ENCODE measurements around the gene ZKSCAN1.
A peak's percentile ranks its signal among the peaks of the same experiment; 100 is the strongest.

Gene ZKSCAN1

GRCh38 chr7:100016215-100016901 is 962 bp downstream of the ZKSCAN1 start:
- DNase-seq (ENCODE audit: low read depth, low spot score), result no peak

GRCh38 chr7:100017300-100017699 is 1.9 kb downstream of the ZKSCAN1 start:
- no peak overlapping the region for H3K9ac ChIP-seq (ENCODE audit: insufficient read length, low read depth)

More at GRCh38 chr7:100016215-100016901, 962 bp downstream of the ZKSCAN1 start:
- Histone ChIP-seq H3K27me3 (ENCODE audit: insufficient read depth, insufficient read length) (no peaks in the 10 kb centered on the region), H3K4me3 (ENCODE audit: insufficient read length, low read depth) (peak overlapping the region; percentile 88), H3K36me3 (ENCODE audit: insufficient read depth, insufficient read length, low read length) (peaks cover 18% of the 10 kb centered on the region), H3K9ac (ENCODE audit: insufficient read length, low read depth) (peak overlapping the region; percentile 92), H3K4me1 (ENCODE audit: insufficient read depth, insufficient read length) (no peaks in the 10 kb centered on the region), H3K9me3 (ENCODE audit: insufficient read depth, low read length) (no peaks in the 10 kb centered on the region)
- TF ChIP-seq YY1 (IDR thresholded peaks at IDR 0.05; ENCODE audit: insufficient read depth, insufficient read length), result no peak
- no peak for TF ChIP-seq ZNF274 (IDR thresholded peaks at IDR 0.05; ENCODE audit: low read depth, low read length)
- TF ChIP-seq SUZ12 (IDR thresholded peaks at IDR 0.05; ENCODE audit: extremely low read depth, insufficient read depth, insufficient read length), result no peak

GRCh38 chr7:100017875-100018274 is 2.5 kb downstream of the ZKSCAN1 start:
- no peak for DNase-seq (ENCODE audit: low read depth, low spot score)
- Histone ChIP-seq H3K4me1 (ENCODE audit: insufficient read depth, insufficient read length) (no peaks in the 10 kb centered on the region), H3K36me3 (ENCODE audit: insufficient read depth, insufficient read length, low read length) (peaks cover 31% of the 10 kb centered on the region), H3K4me3 (ENCODE audit: insufficient read length, low read depth) (no peak overlapping the region), H3K9me3 (ENCODE audit: insufficient read depth, low read length) (no peaks in the 10 kb centered on the region), H3K27me3 (ENCODE audit: insufficient read depth, insufficient read length) (no peaks in the 10 kb centered on the region), H3K9ac (ENCODE audit: insufficient read length, low read depth) (no peak overlapping the region)
- no peak for TF ChIP-seq ZNF274 (IDR thresholded peaks at IDR 0.05; ENCODE audit: low read depth, low read length)

More at GRCh38 chr7:100017300-100017699, 1.9 kb downstream of the ZKSCAN1 start:
- peaks cover 25% of the 10 kb centered on the region for H3K36me3 ChIP-seq (ENCODE audit: insufficient read depth, insufficient read length, low read length)
- DNase-seq (ENCODE audit: low read depth, low spot score), result no peak
- no peaks in the 10 kb centered on the region for H3K27me3 ChIP-seq (ENCODE audit: insufficient read depth, insufficient read length)
- H3K9me3 ChIP-seq (ENCODE audit: insufficient read depth, low read length), result no peaks in the 10 kb centered on the region
- no peaks in the 10 kb centered on the region for H3K4me1 ChIP-seq (ENCODE audit: insufficient read depth, insufficient read length)
- TF ChIP-seq YY1 (IDR thresholded peaks at IDR 0.05; ENCODE audit: insufficient read depth, insufficient read length), result no peak
- TF ChIP-seq SUZ12 (IDR thresholded peaks at IDR 0.05; ENCODE audit: extremely low read depth, insufficient read depth, insufficient read length), result no peak
- no peak for TF ChIP-seq ZNF274 (IDR thresholded peaks at IDR 0.05; ENCODE audit: low read depth, low read length)
- H3K4me3 ChIP-seq (ENCODE audit: insufficient read length, low read depth), result no peak overlapping the region

GRCh38 chr7:100019908-100020307 is 4.5 kb downstream of the ZKSCAN1 start:
- no peak for TF ChIP-seq YY1 (IDR thresholded peaks at IDR 0.05; ENCODE audit: insufficient read depth, insufficient read length)
- no peak for TF ChIP-seq SUZ12 (IDR thresholded peaks at IDR 0.05; ENCODE audit: extremely low read depth, insufficient read depth, insufficient read length)
- TF ChIP-seq ZNF274 (IDR thresholded peaks at IDR 0.05; ENCODE audit: low read depth, low read length), result no peak
- no peak for DNase-seq (ENCODE audit: low read depth, low spot score)
- no peak overlapping the region for H3K4me3 ChIP-seq (ENCODE audit: insufficient read length, low read depth)
- H3K9me3 ChIP-seq (ENCODE audit: insufficient read depth, low read length), result no peaks in the 10 kb centered on the region
- H3K9ac ChIP-seq (ENCODE audit: insufficient read length, low read depth), result no peak overlapping the region
- no peaks in the 10 kb centered on the region for H3K27me3 ChIP-seq (ENCODE audit: insufficient read depth, insufficient read length)
- no peaks in the 10 kb centered on the region for H3K4me1 ChIP-seq (ENCODE audit: insufficient read depth, insufficient read length)
- peaks cover 50% of the 10 kb centered on the region for H3K36me3 ChIP-seq (ENCODE audit: insufficient read depth, insufficient read length, low read length)

GRCh38 chr7:100021297-100021696 is 5.9 kb downstream of the ZKSCAN1 start:
- DNase-seq (ENCODE audit: low read depth, low spot score), result no peak
- Histone ChIP-seq H3K4me3 (ENCODE audit: insufficient read length, low read depth) (no peak overlapping the region), H3K36me3 (ENCODE audit: insufficient read depth, insufficient read length, low read length) (peaks cover 61% of the 10 kb centered on the region), H3K9ac (ENCODE audit: insufficient read length, low read depth) (no peak overlapping the region), H3K9me3 (ENCODE audit: insufficient read depth, low read length) (no peaks in the 10 kb centered on the region), H3K27me3 (ENCODE audit: insufficient read depth, insufficient read length) (no peaks in the 10 kb centered on the region), H3K4me1 (ENCODE audit: insufficient read depth, insufficient read length) (no peaks in the 10 kb centered on the region)
- TF ChIP-seq ZNF274 (IDR thresholded peaks at IDR 0.05; ENCODE audit: low read depth, low read length) (no peak), SUZ12 (IDR thresholded peaks at IDR 0.05; ENCODE audit: extremely low read depth, insufficient read depth, insufficient read length) (no peak), YY1 (IDR thresholded peaks at IDR 0.05; ENCODE audit: insufficient read depth, insufficient read length) (no peak)

GRCh38 chr7:100022621-100023020 is 7.2 kb downstream of the ZKSCAN1 start:
- no peak for DNase-seq (ENCODE audit: low read depth, low spot score)
- no peaks in the 10 kb centered on the region for H3K4me1 ChIP-seq (ENCODE audit: insufficient read depth, insufficient read length)
- peaks cover 66% of the 10 kb centered on the region for H3K36me3 ChIP-seq (ENCODE audit: insufficient read depth, insufficient read length, low read length)
- H3K4me3 ChIP-seq (ENCODE audit: insufficient read length, low read depth), result no peak overlapping the region
- TF ChIP-seq SUZ12 (IDR thresholded peaks at IDR 0.05; ENCODE audit: extremely low read depth, insufficient read depth, insufficient read length), result no peak
- no peak for TF ChIP-seq YY1 (IDR thresholded peaks at IDR 0.05; ENCODE audit: insufficient read depth, insufficient read length)
- no peak for TF ChIP-seq ZNF274 (IDR thresholded peaks at IDR 0.05; ENCODE audit: low read depth, low read length)
- no peaks in the 10 kb centered on the region for H3K9me3 ChIP-seq (ENCODE audit: insufficient read depth, low read length)
- no peak overlapping the region for H3K9ac ChIP-seq (ENCODE audit: insufficient read length, low read depth)
- no peaks in the 10 kb centered on the region for H3K27me3 ChIP-seq (ENCODE audit: insufficient read depth, insufficient read length)

- Histone ChIP-seq H3K4me3 (ENCODE audit: insufficient read length, low read depth) (no peak overlapping the region), H3K36me3 (ENCODE audit: insufficient read depth, insufficient read length, low read length) (peaks cover 62% of the 10 kb centered on the region), H3K27me3 (ENCODE audit: insufficient read depth, insufficient read length) (no peaks in the 10 kb centered on the region), H3K9ac (ENCODE audit: insufficient read length, low read depth) (no peak overlapping the region), H3K4me1 (ENCODE audit: insufficient read depth, insufficient read length) (no peaks in the 10 kb centered on the region), H3K9me3 (ENCODE audit: insufficient read depth, low read length) (no peaks in the 10 kb centered on the region)
- DNase-seq (ENCODE audit: low read depth, low spot score), result no peak
- TF ChIP-seq YY1 (IDR thresholded peaks at IDR 0.05; ENCODE audit: insufficient read depth, insufficient read length), result no peak
Measured at GRCh38 chr7:100023526-100023925, 8.1 kb downstream of the ZKSCAN1 start.
